Chondrocyte (in vitro differentiated cells): Measurements from ENCODE around the gene GRIP2. TPM values are rescaled to one million over a fixed set of nuclear protein-coding genes. Genes with fewer than 3 reads are reported as not detected.

ENCODE experiments used
- DNase-seq: peaks from one replicate; pipeline ENCODE4 v3.0.0; 2021; ENCODE audit warnings: mixed read lengths, low spot score
- H3K27ac Mint-ChIP-seq: one replicate; pipeline ENCODE4 v1.8.0; 2021; ENCODE audit warnings: mild to moderate bottlenecking, moderate library complexity, mixed read lengths; ENCODE audit not compliant: unreplicated experiment
- H3K27me3 Mint-ChIP-seq: 2 replicates; pipeline ENCODE4 v1.8.0; 2021; ENCODE audit warnings: low read depth, mixed read lengths
- H3K36me3 Mint-ChIP-seq: 2 replicates; pipeline ENCODE4 v1.8.0; 2021; ENCODE audit warnings: low read depth, mixed read lengths
- H3K4me1 Mint-ChIP-seq: 2 replicates; pipeline ENCODE4 v1.8.0; 2021; ENCODE audit warnings: low read depth, mild to moderate bottlenecking, mixed read lengths
- H3K4me3 Mint-ChIP-seq: one replicate; pipeline ENCODE4 v1.8.0; 2021; ENCODE audit warnings: mild to moderate bottlenecking, moderate library complexity, mixed read lengths; ENCODE audit not compliant: unreplicated experiment
- H3K9me3 Mint-ChIP-seq: 2 replicates; pipeline ENCODE4 v1.8.0; 2021; ENCODE audit warnings: low read depth, mixed read lengths
- total RNA-seq: library from RNA; stranded (reverse); gene quantifications from 3 replicates; pipeline ENCODE4 v1.2.1, GENCODE V29; 2021
- TF ChIP-seq, protein P1 (sequence below): fragments of 200-600 bp; sonication (generic); IDR thresholded peaks from 2 replicates; pipeline ENCODE4 v1.5.0; 2021; ENCODE audit warnings: antibody characterized with exemption, mild to moderate bottlenecking, moderate library complexity

GRIP2 gene
- total RNA-seq, 1 donor from 2014 or later, result 0.20 TPM

DNA sequence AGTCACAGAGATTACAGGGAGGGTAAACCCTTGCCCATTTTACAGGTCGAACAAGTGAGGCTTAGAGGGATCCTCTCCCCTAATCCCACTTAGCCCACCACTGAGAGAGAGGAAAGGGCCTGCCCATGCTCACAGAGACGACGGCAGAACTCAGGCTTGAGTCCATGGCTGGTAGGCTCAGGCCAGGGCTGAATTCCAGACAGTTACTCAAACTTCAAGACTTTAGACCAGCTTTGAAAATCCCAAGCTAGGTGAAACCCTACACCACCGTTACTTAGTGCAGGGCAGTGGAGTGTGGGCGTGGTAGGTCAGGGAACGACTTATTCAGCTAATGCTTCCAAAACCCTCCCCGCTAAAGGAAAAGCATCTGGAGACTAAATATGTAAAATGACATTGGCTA lies 16.4 kb downstream of the GRIP2 start:
- no peak overlapping the region for H3K27ac Mint-ChIP-seq

DNA sequence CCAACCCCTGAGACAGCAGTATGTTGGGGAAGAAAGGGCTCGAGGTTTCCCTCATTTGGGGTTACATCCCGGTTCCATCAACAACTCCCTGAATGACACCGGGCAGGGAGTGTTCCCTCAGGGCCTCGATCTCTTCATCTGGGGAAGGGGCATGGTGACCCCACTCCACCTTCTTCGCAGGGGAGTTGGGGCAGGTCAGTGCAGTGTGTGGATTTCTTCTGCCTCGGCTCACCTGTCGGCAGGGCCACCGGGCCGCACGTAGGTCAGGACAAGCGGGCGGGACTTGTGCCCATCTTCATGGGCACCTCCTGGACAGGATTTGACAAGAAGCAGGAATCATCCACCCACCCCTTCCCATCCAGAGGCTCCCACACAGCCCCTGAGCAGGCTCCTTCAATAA lies 17.4 kb downstream of the GRIP2 start:
- DNase-seq, result peak; percentile 65
- Mint-ChIP-seq H3K36me3 (no peaks in the 10 kb centered on the region), H3K4me1 (peaks cover 5% of the 10 kb centered on the region), H3K27me3 (peaks cover 7% of the 10 kb centered on the region), H3K9me3 (no peaks in the 10 kb centered on the region), H3K27ac (no peak overlapping the region), H3K4me3 (no peak overlapping the region)
- TF ChIP-seq, protein P1, sequence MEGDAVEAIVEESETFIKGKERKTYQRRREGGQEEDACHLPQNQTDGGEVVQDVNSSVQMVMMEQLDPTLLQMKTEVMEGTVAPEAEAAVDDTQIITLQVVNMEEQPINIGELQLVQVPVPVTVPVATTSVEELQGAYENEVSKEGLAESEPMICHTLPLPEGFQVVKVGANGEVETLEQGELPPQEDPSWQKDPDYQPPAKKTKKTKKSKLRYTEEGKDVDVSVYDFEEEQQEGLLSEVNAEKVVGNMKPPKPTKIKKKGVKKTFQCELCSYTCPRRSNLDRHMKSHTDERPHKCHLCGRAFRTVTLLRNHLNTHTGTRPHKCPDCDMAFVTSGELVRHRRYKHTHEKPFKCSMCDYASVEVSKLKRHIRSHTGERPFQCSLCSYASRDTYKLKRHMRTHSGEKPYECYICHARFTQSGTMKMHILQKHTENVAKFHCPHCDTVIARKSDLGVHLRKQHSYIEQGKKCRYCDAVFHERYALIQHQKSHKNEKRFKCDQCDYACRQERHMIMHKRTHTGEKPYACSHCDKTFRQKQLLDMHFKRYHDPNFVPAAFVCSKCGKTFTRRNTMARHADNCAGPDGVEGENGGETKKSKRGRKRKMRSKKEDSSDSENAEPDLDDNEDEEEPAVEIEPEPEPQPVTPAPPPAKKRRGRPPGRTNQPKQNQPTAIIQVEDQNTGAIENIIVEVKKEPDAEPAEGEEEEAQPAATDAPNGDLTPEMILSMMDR, result no peak

More for the DNA sequence above, 16.4 kb downstream of the GRIP2 start:
- Mint-ChIP-seq H3K27me3 (peaks cover 7% of the 10 kb centered on the region), H3K4me1 (peaks cover 5% of the 10 kb centered on the region), H3K9me3 (no peaks in the 10 kb centered on the region), H3K4me3 (no peak overlapping the region), H3K36me3 (no peaks in the 10 kb centered on the region)
- TF ChIP-seq, protein P1, result no peak
- no peak for DNase-seq

DNA sequence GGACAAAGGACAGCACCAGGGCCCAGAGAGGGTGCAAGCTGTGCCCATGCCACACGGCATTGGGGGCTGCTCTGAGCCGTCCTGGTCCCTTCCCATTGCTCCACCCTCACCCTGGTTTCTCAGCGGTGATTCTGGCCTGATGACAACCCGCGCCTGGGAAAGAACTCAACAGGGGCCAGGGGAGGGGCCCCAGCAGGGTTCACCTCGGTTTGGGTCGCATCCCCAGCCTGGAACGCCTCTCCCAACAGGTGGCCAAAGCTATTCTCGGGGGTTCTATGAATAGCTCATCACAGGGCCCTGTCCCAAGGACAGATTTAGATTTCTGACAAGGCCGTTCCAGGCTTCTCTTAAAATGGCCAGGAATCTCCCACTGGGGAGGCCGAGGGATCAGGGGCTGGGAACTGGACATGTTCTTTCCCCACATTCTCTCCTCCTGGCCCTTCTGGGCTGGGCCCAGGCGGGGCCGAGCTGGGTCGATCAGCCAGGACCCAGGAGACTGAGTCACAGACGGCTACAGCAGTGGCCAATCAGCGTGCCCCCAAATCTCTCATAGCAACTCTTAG lies 17.9 kb downstream of the GRIP2 start:
- DNase-seq, result peak; percentile 60
- no peak overlapping the region for H3K4me3 Mint-ChIP-seq
- peaks cover 7% of the 10 kb centered on the region for H3K27me3 Mint-ChIP-seq
- H3K27ac Mint-ChIP-seq, result no peak overlapping the region
- H3K4me1 Mint-ChIP-seq, result peaks cover 5% of the 10 kb centered on the region
- TF ChIP-seq, protein P1, result no peak
- no peaks in the 10 kb centered on the region for H3K36me3 Mint-ChIP-seq
- H3K9me3 Mint-ChIP-seq, result no peaks in the 10 kb centered on the region

DNA sequence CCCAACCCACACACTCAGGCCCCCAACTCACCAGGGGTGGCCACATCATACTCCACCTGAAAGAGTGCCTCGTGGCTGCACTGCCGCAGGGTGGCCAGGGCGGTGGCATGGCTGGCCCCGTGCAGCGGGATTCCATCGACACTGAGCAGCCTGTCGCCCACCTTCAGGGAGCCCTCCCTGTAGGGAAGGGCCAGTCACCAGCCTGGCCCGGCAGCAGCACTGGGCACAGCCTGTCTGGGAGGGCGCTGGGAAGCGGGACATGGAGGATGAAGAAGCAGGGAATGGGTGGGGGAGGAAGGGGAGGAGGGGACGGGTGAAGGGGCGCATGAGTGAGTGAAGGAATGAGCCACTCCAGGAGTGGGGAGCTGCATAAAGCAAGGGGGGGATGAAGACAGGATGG lies 18.5 kb downstream of the GRIP2 start:
- Mint-ChIP-seq H3K27me3 (peaks cover 7% of the 10 kb centered on the region), H3K36me3 (no peaks in the 10 kb centered on the region), H3K4me3 (no peak overlapping the region), H3K9me3 (no peaks in the 10 kb centered on the region), H3K4me1 (peaks cover 5% of the 10 kb centered on the region), H3K27ac (no peak overlapping the region)
- TF ChIP-seq, protein P1, result no peak
- peak; percentile 79 for DNase-seq

DNA sequence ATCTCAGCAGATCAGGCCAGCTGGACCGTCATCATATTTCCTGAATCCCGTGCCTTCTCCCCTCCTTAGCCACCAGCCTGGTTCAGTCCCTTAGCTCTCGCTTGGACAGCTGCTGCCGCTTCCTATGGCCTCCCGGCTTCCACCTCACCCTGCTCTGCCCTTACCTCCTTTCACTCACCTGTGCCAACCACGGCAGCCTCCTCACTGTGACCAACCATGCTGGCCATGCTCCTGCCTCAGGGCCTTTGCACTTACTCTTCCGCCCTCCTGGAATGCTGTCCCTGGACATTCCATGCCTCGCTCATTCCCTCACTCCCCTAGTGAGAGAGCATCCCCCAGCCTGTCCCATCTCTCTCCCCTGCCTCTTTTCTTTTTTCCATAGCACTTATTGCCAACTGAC lies 19.2 kb downstream of the GRIP2 start:
- Mint-ChIP-seq H3K36me3 (no peaks in the 10 kb centered on the region), H3K4me3 (no peak overlapping the region), H3K27ac (no peak overlapping the region), H3K4me1 (peaks cover 2% of the 10 kb centered on the region), H3K9me3 (no peaks in the 10 kb centered on the region), H3K27me3 (peaks cover 7% of the 10 kb centered on the region)
- DNase-seq, result peak; percentile 61
- TF ChIP-seq, protein P1, result no peak
